AG10803 (cell line): Measurements from ENCODE around the gene ATP6AP2.

Experiments used
- DNase-seq: peaks from one replicate; pipeline ENCODE4 v3.0.0; 2010; ENCODE audit warnings: low read depth
- H3K4me3 ChIP-seq: 2 replicates; pipeline ENCODE4 v1.5.1; 2011; ENCODE audit warnings: mild to moderate bottlenecking, low read length, control low read depth
- TF ChIP-seq, protein P1 (sequence below): conservative IDR thresholded peaks from 2 replicates; pipeline ENCODE4 v1.5.1; 2011; ENCODE audit warnings: mild to moderate bottlenecking, low read length, control low read depth, inconsistent platforms

ATP6AP2 gene, protein sequence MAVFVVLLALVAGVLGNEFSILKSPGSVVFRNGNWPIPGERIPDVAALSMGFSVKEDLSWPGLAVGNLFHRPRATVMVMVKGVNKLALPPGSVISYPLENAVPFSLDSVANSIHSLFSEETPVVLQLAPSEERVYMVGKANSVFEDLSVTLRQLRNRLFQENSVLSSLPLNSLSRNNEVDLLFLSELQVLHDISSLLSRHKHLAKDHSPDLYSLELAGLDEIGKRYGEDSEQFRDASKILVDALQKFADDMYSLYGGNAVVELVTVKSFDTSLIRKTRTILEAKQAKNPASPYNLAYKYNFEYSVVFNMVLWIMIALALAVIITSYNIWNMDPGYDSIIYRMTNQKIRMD

DNA sequence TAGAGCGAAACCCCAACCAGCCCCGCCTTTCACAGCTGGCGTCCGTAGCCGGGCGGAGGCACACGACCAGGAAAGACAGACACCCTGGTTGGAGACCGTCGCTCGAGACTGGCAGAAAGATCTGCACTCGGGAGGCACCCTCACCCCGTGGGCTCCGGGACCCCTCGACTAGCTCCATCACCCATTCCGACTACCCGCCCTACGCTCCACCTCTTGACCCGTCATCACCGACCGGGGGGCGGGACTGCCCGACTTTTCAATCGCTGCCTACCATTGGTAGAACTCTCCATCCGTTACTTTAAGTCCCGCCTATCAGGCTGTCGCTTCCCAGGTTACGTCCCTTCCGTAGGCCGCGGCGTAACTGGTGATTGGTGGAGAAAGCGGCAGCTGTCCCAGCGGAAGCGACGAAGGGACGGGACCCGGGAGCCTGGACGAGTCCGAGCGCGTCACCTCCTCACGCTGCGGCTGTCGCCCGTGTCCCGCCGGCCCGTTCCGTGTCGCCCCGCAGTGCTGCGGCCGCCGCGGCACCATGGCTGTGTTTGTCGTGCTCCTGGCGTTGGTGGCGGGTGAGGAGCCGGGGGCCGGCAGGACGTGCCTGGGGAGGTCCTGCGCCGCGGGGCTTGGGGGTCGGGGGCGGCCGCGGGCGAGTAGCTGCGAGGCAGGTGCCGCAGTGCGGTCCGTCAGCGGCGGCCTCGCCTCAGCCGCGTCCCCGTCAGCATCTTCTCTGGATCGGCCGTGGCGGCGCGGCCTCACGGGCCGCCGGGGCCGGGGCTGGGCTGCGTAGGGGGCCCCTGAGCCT, at the start of gene ATP6AP2:
Gene ATP6AP2, plus strand, starts transcription at position 434 of the 799 bp plus-strand sequence. Its CDS starts 96 bp downstream, at position 530.
- peak; percentile 90 for DNase-seq
- H3K4me3 ChIP-seq, result peak within 1 kb of the TSS; percentile 84
- TF ChIP-seq, protein P1, sequence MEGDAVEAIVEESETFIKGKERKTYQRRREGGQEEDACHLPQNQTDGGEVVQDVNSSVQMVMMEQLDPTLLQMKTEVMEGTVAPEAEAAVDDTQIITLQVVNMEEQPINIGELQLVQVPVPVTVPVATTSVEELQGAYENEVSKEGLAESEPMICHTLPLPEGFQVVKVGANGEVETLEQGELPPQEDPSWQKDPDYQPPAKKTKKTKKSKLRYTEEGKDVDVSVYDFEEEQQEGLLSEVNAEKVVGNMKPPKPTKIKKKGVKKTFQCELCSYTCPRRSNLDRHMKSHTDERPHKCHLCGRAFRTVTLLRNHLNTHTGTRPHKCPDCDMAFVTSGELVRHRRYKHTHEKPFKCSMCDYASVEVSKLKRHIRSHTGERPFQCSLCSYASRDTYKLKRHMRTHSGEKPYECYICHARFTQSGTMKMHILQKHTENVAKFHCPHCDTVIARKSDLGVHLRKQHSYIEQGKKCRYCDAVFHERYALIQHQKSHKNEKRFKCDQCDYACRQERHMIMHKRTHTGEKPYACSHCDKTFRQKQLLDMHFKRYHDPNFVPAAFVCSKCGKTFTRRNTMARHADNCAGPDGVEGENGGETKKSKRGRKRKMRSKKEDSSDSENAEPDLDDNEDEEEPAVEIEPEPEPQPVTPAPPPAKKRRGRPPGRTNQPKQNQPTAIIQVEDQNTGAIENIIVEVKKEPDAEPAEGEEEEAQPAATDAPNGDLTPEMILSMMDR, result no peak

DNA sequence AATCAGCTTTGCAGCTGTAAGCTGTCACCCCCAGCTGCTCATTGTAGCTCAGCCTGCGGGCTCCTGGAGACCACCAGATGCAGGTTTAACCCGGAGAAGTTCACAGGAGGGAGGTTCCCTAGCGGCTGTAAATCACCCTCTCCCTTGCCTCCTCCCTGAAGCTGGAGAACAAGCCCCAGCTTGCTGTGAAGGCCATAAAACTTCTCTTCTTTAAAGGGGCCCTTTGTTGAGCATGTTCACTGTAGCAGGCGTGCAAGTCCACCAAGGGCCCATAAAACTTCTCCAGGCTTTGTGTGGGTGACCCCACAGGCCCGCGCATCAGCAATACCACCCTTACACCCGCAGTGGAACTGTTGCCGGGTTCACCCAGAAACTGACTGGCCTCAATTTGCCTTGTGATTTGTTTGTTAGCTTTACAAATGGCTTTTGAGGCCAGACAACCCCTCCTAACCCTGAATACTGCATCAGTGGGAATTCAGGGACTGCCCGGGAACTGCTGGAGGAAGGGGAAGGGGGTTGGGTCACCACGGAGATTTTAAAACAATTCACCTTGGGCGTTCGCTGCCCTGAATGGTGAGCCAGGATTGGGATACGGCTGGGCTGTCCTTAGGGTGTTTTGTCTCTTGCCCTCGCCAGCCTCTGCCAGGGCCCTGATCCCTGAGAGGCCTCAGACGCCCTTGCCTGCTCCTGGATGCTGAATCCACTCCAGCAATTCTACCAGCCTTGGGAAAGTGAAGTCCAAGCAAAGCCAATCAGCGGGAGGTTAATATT, 49.5 kb upstream of the ATP6AP2 start:
- DNase-seq, result no peak
- TF ChIP-seq, protein P1, result no peak
- no peak overlapping the region for H3K4me3 ChIP-seq

DNA sequence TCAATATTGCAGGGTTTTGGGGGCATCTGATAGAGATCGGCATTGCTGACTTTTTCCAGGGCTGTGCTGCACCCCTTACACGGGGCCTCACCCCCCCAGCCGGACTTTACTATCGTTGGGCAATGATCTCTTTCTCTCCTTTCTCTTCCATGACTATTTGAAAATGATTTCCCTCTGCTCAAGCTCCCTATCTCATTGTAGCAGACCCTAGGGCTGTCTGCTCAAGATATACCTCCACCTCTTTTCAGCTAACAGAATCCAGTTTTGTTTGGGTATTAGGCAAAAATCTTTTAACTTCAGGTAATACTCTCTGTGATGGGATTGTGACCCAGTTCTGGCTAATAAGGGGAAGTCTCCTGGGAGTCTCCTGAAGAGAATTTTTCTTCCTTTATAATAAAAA, 43.5 kb upstream of the ATP6AP2 start:
- H3K4me3 ChIP-seq, result no peak overlapping the region
- DNase-seq, result no peak
- TF ChIP-seq, protein P1, result no peak

DNA sequence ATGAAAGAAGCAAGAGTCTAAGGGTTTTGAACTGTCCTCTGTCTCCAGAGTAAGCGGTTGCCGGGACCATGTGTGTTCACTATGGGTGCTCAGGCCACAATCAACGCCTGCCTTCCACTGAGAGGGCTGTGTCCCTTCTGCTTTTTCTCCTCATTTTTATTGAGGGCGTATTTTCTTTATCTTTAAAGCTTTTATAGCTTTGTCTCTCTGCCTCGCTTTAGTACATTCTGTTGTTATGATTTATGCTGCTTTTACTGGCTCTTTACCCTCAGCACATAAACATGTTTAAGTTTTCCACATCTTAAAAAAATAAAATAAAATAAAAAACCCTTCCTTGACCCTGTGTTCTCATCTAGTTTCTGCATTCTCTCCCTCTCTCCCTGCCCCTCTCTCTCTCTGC, 42.4 kb upstream of the ATP6AP2 start:
- no peak overlapping the region for H3K4me3 ChIP-seq
- no peak for DNase-seq
- TF ChIP-seq, protein P1, result no peak

DNA sequence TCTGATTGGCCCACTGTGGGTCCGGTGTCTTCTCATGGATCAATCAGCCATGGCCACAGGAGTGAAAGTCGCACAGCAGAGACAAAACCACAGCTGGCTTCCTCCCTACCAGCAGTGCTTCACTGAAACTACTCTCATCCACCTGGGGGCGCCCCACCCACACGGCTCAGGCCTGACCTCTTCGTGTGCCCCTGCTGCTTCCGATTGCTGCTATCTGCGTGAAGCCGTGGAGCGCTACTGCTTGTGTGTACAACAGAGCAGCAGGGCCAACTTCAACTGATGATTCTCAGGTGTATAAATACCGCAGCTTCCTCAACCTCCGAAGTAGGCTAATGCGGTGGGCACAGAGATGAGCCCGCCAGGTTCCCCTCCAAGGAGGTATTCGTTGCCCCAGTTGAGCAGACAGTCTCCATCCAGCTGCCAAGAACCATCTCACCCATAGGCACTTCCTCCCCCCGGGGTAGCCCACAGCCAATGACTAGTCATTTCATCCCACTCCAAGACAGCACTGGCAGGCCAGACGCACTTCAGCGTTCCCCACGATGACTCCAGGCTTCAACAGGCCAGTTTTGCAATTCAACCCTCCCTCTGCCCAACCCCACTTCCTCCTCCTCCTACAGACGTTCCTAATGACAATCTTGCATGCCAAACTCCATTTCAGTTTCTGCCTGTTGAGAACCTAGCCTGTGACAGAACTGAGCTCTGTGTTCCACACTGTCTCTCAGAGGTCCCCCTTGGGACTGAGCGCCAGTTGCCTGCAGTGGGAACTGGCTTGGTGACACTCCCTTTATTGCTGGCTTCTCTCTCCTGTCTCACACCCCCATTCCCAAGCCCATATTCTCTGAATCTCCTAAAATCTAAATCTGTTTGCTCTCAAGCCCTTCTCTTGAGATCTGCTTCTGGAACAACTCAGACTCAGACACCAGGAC, 41.3 kb upstream of the ATP6AP2 start:
- TF ChIP-seq, protein P1, result no peak
- peak; percentile 81 for DNase-seq
- no peak overlapping the region for H3K4me3 ChIP-seq

DNA sequence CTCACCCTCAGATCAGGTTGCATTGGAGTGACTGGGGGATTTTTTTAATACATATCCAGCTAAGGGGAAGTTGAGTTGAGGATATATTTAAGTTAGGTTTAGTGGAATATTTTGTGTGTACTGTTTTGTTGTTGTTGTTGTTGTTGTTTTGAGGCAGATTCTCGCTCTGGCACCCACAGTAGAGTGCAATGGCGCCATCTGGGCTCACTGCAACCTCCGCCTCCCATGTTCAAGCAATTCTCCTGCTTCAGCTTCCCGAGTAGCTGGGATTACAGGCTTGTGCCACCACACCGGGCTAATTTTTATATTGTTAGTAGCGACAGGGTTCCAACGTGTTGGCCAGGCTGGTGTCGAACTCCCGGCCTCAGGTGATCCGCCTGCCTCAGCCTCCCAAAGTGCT, 38.6 kb upstream of the ATP6AP2 start:
- DNase-seq, result no peak
- H3K4me3 ChIP-seq, result no peak overlapping the region
- TF ChIP-seq, protein P1, result no peak
